Jurkat, Clone E6-1 (cell line): Measurements from ENCODE around the gene KRTAP29-1. TPM values are rescaled to one million over a fixed set of nuclear protein-coding genes. Genes with fewer than 3 reads are reported as not detected.
"Not testable (repeated sequence)": the region's sequence is repeated elsewhere in the genome, so short reads cannot be mapped to it uniquely, and the experiment has no call there.

Source experiments
- DNase-seq: peaks from one replicate; pipeline ENCODE4 v3.0.0-alpha.2; 2011; ENCODE audit warnings: low read depth, low spot score
- H3K4me3 ChIP-seq: 2 replicates; pipeline ENCODE4 v1.5.1; 2011; ENCODE audit warnings: mild to moderate bottlenecking, low read length, control low read depth, moderate library complexity
- polyA plus RNA-seq: library from polyadenylated mRNA; unstranded; fragments of >200 nt; gene quantifications from one replicate; pipeline ENCODE4 v1.2.1, GENCODE V29; 2012; ENCODE audit warnings: missing spikeins; ENCODE audit not compliant: insufficient read length, insufficient read depth

The KRTAP29-1 gene
- not detected for polyA plus RNA-seq

GRCh38 chr17:41301916-41302901 lies at the start of gene KRTAP29-1:
TSS of gene KRTAP29-1 (minus strand) at chr17:41302851. CDS start at chr17:41302851, 0 bp downstream.
- no peak for DNase-seq
- no peak within 1 kb of the TSS for H3K4me3 ChIP-seq

GRCh38 chr17:41351177-41351576 lies 48.5 kb upstream of the KRTAP29-1 start:
- H3K4me3 ChIP-seq, result no peak overlapping the region
- DNase-seq, result no peak

GRCh38 chr17:41350381-41350878 lies 47.8 kb upstream of the KRTAP29-1 start, which contains the start of gene KRT33A:
TSS of gene KRT33A (minus strand) at chr17:41350828. CDS start at chr17:41350767, 61 bp downstream.
- H3K4me3 ChIP-seq, DNase-seq: not testable (repeated sequence)

GRCh38 chr17:41347869-41348760 lies 45.5 kb upstream of the KRTAP29-1 start:
- H3K4me3 ChIP-seq, result no peak overlapping the region
- DNase-seq, result no peak

GRCh38 chr17:41346421-41346820 lies 43.8 kb upstream of the KRTAP29-1 start:
- not testable (repeated sequence) for H3K4me3 ChIP-seq, DNase-seq

GRCh38 chr17:41345992-41346391 lies 43.3 kb upstream of the KRTAP29-1 start:
- H3K4me3 ChIP-seq, result no peak overlapping the region
- DNase-seq, result no peak

GRCh38 chr17:41343029-41343428 lies 40.4 kb upstream of the KRTAP29-1 start:
- no peak for DNase-seq
- H3K4me3 ChIP-seq, result no peak overlapping the region

GRCh38 chr17:41340934-41341861 lies 38.5 kb upstream of the KRTAP29-1 start:
- DNase-seq, result no peak
- H3K4me3 ChIP-seq, result no peak overlapping the region

GRCh38 chr17:41340494-41340893 lies 37.8 kb upstream of the KRTAP29-1 start:
- DNase-seq, result no peak
- H3K4me3 ChIP-seq, result no peak overlapping the region

GRCh38 chr17:41339571-41340172 lies 37.0 kb upstream of the KRTAP29-1 start:
- no peak for DNase-seq
- no peak overlapping the region for H3K4me3 ChIP-seq

GRCh38 chr17:41338961-41339485 lies 36.4 kb upstream of the KRTAP29-1 start:
- no peak overlapping the region for H3K4me3 ChIP-seq
- DNase-seq, result no peak

GRCh38 chr17:41335747-41336146 lies 33.1 kb upstream of the KRTAP29-1 start:
- no peak overlapping the region for H3K4me3 ChIP-seq
- DNase-seq, result no peak

GRCh38 chr17:41334385-41335305 lies 32.0 kb upstream of the KRTAP29-1 start:
- no peak for DNase-seq
- H3K4me3 ChIP-seq, result no peak overlapping the region

GRCh38 chr17:41333836-41334235 lies 31.2 kb upstream of the KRTAP29-1 start:
- H3K4me3 ChIP-seq, result no peak overlapping the region
- DNase-seq, result no peak

GRCh38 chr17:41333098-41333497 lies 30.4 kb upstream of the KRTAP29-1 start:
- no peak for DNase-seq

GRCh38 chr17:41332239-41332638 lies 29.6 kb upstream of the KRTAP29-1 start:
- DNase-seq, result no peak
- H3K4me3 ChIP-seq, result no peak overlapping the region

More at GRCh38 chr17:41333098-41333497, 30.4 kb upstream of the KRTAP29-1 start:
- no peak overlapping the region for H3K4me3 ChIP-seq

GRCh38 chr17:41331606-41332005 lies 29.0 kb upstream of the KRTAP29-1 start:
- H3K4me3 ChIP-seq, result no peak overlapping the region
- DNase-seq, result no peak
